Endothelial cell of umbilical vein (primary cell): ENCODE data around the gene CTSW. TPM values are rescaled to one million over a fixed set of nuclear protein-coding genes. Genes with fewer than 3 reads are reported as not detected.

Experiments
- BruUV-seq: library from RNA; stranded (reverse); fragments of 400-500 nt; replicated peaks from 2 replicates; lab custom pipeline; 2021; lab: Mats Ljungman, UMichigan
- CTCF ChIA-PET: fragments of 300-600, 350-600 bp; sonication (Branson Sonifier 250); formaldehyde crosslinking; loops from one replicate; lab custom pipeline; 2021; ENCODE audit warnings: antibody characterized with exemption, inconsistent platforms; lab: Charles Lee
- POLR2A ChIA-PET: fragments of 300-600, 350-600 bp; sonication (Branson Sonifier 250); formaldehyde crosslinking; loops from one replicate; lab custom pipeline; 2021; ENCODE audit warnings: antibody characterized with exemption, inconsistent platforms; lab: Charles Lee
- DNase-seq: peaks from one replicate; pipeline ENCODE4 v3.0.0-alpha.2; 2011; ENCODE audit warnings: low read depth, low spot score
- FAIRE-seq: peaks from 2 replicates; lab custom pipeline; 2011; peaks lifted over from hg19 to GRCh38; lab: Jason Lieb, UNC
- H2AFZ ChIP-seq: 2 replicates; pipeline ENCODE4 v1.6.0; 2012; ENCODE audit warnings: low read depth, low read length, control low read depth, inconsistent platforms
- H3K27ac ChIP-seq: 2 replicates; pipeline ENCODE4 v1.5.1; 2011; ENCODE audit warnings: low read depth, mild to moderate bottlenecking, control low read depth, low read length, moderate library complexity; ENCODE audit not compliant: insufficient read depth
- H3K27me3 ChIP-seq, 2 experiments: 2 replicates each; pipeline versions ENCODE4 v1.6.0 to v1.6.1; 2011; ENCODE audit warnings: low read length in 2 of 2, mixed read lengths in 1 of 2; ENCODE audit not compliant: control insufficient read depth in 2 of 2, insufficient read depth in 2 of 2
- H3K36me3 ChIP-seq, 2 experiments: 2 replicates in 1 of 2; 3 replicates in 1 of 2; pipeline ENCODE4 v1.5.1; 2011; ENCODE audit warnings: low read length in 2 of 2, mild to moderate bottlenecking in 1 of 2, moderate library complexity in 1 of 2; ENCODE audit not compliant: control insufficient read depth in 2 of 2, insufficient read depth in 2 of 2; ENCODE audit errors: extremely low read depth in 1 of 2
- H3K4me1 ChIP-seq: 3 replicates; pipeline ENCODE4 v1.5.1; 2011; ENCODE audit warnings: mild to moderate bottlenecking, low read length; ENCODE audit not compliant: control insufficient read depth, insufficient read depth; ENCODE audit errors: extremely low read depth
- H3K4me2 ChIP-seq: 2 replicates; pipeline ENCODE4 v1.6.1; 2011; ENCODE audit warnings: low read length, control low read depth, mixed read lengths; ENCODE audit not compliant: insufficient read depth
- H3K4me3 ChIP-seq, 3 experiments: fragments of 200-600 bp in 1 of 3; sonication (generic), shearing (Covaris generic) in 1 of 3; replicated peaks in 1 of 3; 2 replicates each; pipeline ENCODE4 v1.5.1; 2011 to 2016; ENCODE audit warnings: control low read depth in 3 of 3, low read length in 3 of 3, mild to moderate bottlenecking in 2 of 3, inconsistent platforms in 1 of 3, low read depth in 1 of 3, moderate library complexity in 1 of 3; ENCODE audit not compliant: insufficient read depth in 1 of 3
- H3K79me2 ChIP-seq: 2 replicates; pipeline ENCODE4 v1.6.0; 2012; ENCODE audit warnings: low read length, inconsistent platforms; ENCODE audit not compliant: control insufficient read depth, insufficient read depth
- H3K9ac ChIP-seq: replicated peaks from 2 replicates; pipeline ENCODE3; 2011; ENCODE audit warnings: low read length, control low read depth; ENCODE audit not compliant: insufficient read depth; ENCODE audit errors: extremely low read depth
- H3K9me1 ChIP-seq: replicated peaks from 3 replicates; pipeline ENCODE4 v1.6.0; 2011; ENCODE audit warnings: mild to moderate bottlenecking, low read length; ENCODE audit not compliant: control insufficient read depth, insufficient read depth; ENCODE audit errors: extremely low read depth
- H3K9me3 ChIP-seq: replicated peaks from 2 replicates; pipeline ENCODE4 v1.5.1; 2012; ENCODE audit warnings: low read length, inconsistent platforms; ENCODE audit not compliant: control insufficient read depth, insufficient read depth
- H4K20me1 ChIP-seq: replicated peaks from 2 replicates; pipeline ENCODE3; 2011; ENCODE audit warnings: mild to moderate bottlenecking, low read length; ENCODE audit not compliant: control insufficient read depth, insufficient read depth; ENCODE audit errors: extremely low read depth
- CTCF ChIP-seq, 2 donors: IDR thresholded peaks; 1 replicate in 1 of 2; 2 replicates in 1 of 2; pipeline ENCODE4 v1.5.1; 2011; ENCODE audit warnings: low read length in 2 of 2, mild to moderate bottlenecking in 2 of 2, moderate library complexity in 2 of 2, control low read depth in 1 of 2, inconsistent platforms in 1 of 2, low read depth in 1 of 2; ENCODE audit not compliant: insufficient read depth in 1 of 2; ENCODE audit errors: extremely low read depth in 1 of 2
- EZH2 ChIP-seq: IDR thresholded peaks from 2 replicates; pipeline ENCODE4 v1.6.1; 2012; ENCODE audit warnings: borderline replicate concordance, low read depth, mild to moderate bottlenecking, moderate library complexity, low read length, inconsistent platforms; ENCODE audit not compliant: severe bottlenecking
- FOS ChIP-seq: IDR thresholded peaks from 2 replicates; pipeline ENCODE4 v1.6.1; 2011; ENCODE audit warnings: mild to moderate bottlenecking, low read length, moderate library complexity, borderline replicate concordance; ENCODE audit not compliant: insufficient read depth
- GATA2 ChIP-seq: IDR thresholded peaks from 2 replicates; pipeline ENCODE4 v1.7.0; 2011; ENCODE audit warnings: low read depth, mild to moderate bottlenecking, moderate library complexity, mixed read lengths, low read length; ENCODE audit not compliant: insufficient read length, insufficient read depth
- JUN ChIP-seq: IDR thresholded peaks from 2 replicates; pipeline ENCODE4 v1.6.1; 2011; ENCODE audit warnings: borderline replicate concordance, low read depth; ENCODE audit not compliant: insufficient read length, insufficient read depth
- MAX ChIP-seq: IDR thresholded peaks from 2 replicates; pipeline ENCODE4 v1.6.1; 2011; ENCODE audit not compliant: insufficient read depth, insufficient read length
- MYC ChIP-seq: IDR thresholded peaks from one replicate; pipeline ENCODE4 v1.6.1; 2011; ENCODE audit warnings: mild to moderate bottlenecking, low read depth, low read length
- POLR2A ChIP-seq: IDR thresholded peaks from 2 replicates; pipeline ENCODE4 v1.6.1; 2012; ENCODE audit warnings: low read depth, mild to moderate bottlenecking, control low read depth, low read length
- POLR2AphosphoS5 ChIP-seq: IDR thresholded peaks from 2 replicates; pipeline ENCODE4 v1.6.1; 2012; ENCODE audit warnings: low read depth, mild to moderate bottlenecking, control low read depth, low read length, moderate library complexity; ENCODE audit not compliant: insufficient read depth
- dilution Hi-C: fragments of 300-500 bp; cut with MboI; formaldehyde crosslinking; loops from one replicate; pipeline ENCODE4 v1.15.0; 2019; ENCODE audit warnings: low sequenced_read_pairs; ENCODE audit not compliant: extremely low pct_ligation_motif_present
- intact Hi-C: fragments of 100-400 bp; cut with micrococcal nuclease; formaldehyde crosslinking; loops from one replicate; pipeline ENCODE4 v1.10.0; 2022
- polyA plus RNA-seq, 4 experiments: library from polyadenylated mRNA; depleted of rRNA in 3 of 4; stranded (reverse) in 3 of 4; unstranded in 1 of 4; fragments of >200 nt; gene quantifications; 2 replicates each; pipeline versions ENCODE4 v1.2.1 to v1.2.3, GENCODE V29; 2011 to 2012; ENCODE audit warnings: missing spikeins in 1 of 4
- total RNA-seq: library from RNA; stranded (reverse); gene quantifications from 2 replicates; pipeline ENCODE4 v1.2.3, GENCODE V29; 2021

The CTSW gene
- total and polyA plus RNA-seq, 2 donors (not counting 3 experiments of a cell fraction or from before 2014, with no cell fraction given) = not detected

- H3K4me2 ChIP-seq = no peak overlapping the region
- H4K20me1 ChIP-seq = no peaks in the 10 kb centered on the region
- no peak overlapping the region for H2AFZ ChIP-seq
- BruUV-seq = no TSS peak
- no peaks in the 10 kb centered on the region for H3K9me1 ChIP-seq
- CTCF ChIA-PET = interaction anchor here (2.2 to 2.3 kb wide), 2 partner anchors 20 to 23 kb away, joined by 8 to 9 read pairs; partner anchors contain the start of gene FIBP
- no peaks in the 10 kb centered on the region for H3K9me3 ChIP-seq
- H3K27me3 ChIP-seq = no peaks in the 10 kb centered on the region
- no peak for DNase-seq
- peaks cover 33% of the 10 kb centered on the region for H3K79me2 ChIP-seq
- dilution Hi-C loops = no loop called here
- TF ChIP-seq GATA2 (no peak), POLR2A (no peak), CTCF (IDR thresholded peaks at IDR 0.05; ENCODE audit: extremely low read depth in 1 of 2, insufficient read depth in 1 of 2, low read depth in 1 of 2, low read length in 2 of 2) (no peak), POLR2AphosphoS5 (no peak), MYC (no peak), FOS (no peak), JUN (no peak), MAX (no peak), EZH2 (no peak)
- peaks cover 9 to 46% of the 10 kb centered on the region in 2 experiments for H3K36me3 ChIP-seq
- H3K27ac ChIP-seq = no peak overlapping the region
- no peak overlapping the region for H3K4me3 ChIP-seq
- intact Hi-C loops = no loop called here
- FAIRE-seq = no peak
- POLR2A ChIA-PET = no interaction called here
- no peak overlapping the region for H3K9ac ChIP-seq
- peaks cover 15% of the 10 kb centered on the region for H3K4me1 ChIP-seq
Measured at GRCh38 chr11:65864706-65865471, 14.7 kb upstream of the CTSW start.
